Mucosa of rectum (tissue), 2 donors: ENCODE results near the gene SUMF1.

Experiments used
- H3K27ac ChIP-seq, 2 donors: one replicate each; pipeline ENCODE4 v1.7.0; 2013; ENCODE audit warnings: inconsistent platforms in 2 of 2, low read depth in 2 of 2, low read length in 2 of 2
- H3K27me3 ChIP-seq, 2 donors: one replicate each; pipeline ENCODE4 v1.7.0; 2013; ENCODE audit warnings: low read length in 2 of 2; ENCODE audit not compliant: control insufficient read depth in 2 of 2, insufficient read depth in 2 of 2
- H3K36me3 ChIP-seq, 2 donors: one replicate each; pipeline ENCODE4 v1.7.0; 2013; ENCODE audit warnings: low read length in 2 of 2; ENCODE audit not compliant: control insufficient read depth in 2 of 2, insufficient read depth in 2 of 2
- H3K4me1 ChIP-seq, 2 donors: one replicate each; pipeline ENCODE4 v1.7.0; 2013; ENCODE audit warnings: low read length in 2 of 2, mild to moderate bottlenecking in 1 of 2; ENCODE audit not compliant: control insufficient read depth in 2 of 2, insufficient read depth in 2 of 2
- H3K4me3 ChIP-seq, 2 donors: one replicate each; pipeline ENCODE4 v1.7.0; 2013; ENCODE audit warnings: low read length in 2 of 2
- H3K9ac ChIP-seq, 2 donors: one replicate each; pipeline ENCODE4 v1.7.0; 2013; ENCODE audit warnings: low read length in 2 of 2, low read depth in 1 of 2, mild to moderate bottlenecking in 1 of 2
- H3K9me3 ChIP-seq, 2 donors: one replicate each; pipeline ENCODE4 v1.7.0; 2013; ENCODE audit warnings: low read length in 2 of 2; ENCODE audit not compliant: control insufficient read depth in 2 of 2
- donor health status: healthy.
- donor health status: Normal muscosa, but diverticular disease.

The SUMF1 gene

GRCh38 chr3:4438296-4438695 lies 28.8 kb downstream of the SUMF1 start:
- Histone ChIP-seq H3K9me3 (no peaks in the 10 kb centered on the region), H3K4me3 (no peak overlapping the region), H3K27me3 (no peaks in the 10 kb centered on the region), H3K27ac (no peak overlapping the region), H3K4me1 (no peaks in the 10 kb centered on the region), H3K36me3 (peaks cover 3 to 8% of the 10 kb centered on the region in 2 donors), H3K9ac (no peak overlapping the region)

DNA sequence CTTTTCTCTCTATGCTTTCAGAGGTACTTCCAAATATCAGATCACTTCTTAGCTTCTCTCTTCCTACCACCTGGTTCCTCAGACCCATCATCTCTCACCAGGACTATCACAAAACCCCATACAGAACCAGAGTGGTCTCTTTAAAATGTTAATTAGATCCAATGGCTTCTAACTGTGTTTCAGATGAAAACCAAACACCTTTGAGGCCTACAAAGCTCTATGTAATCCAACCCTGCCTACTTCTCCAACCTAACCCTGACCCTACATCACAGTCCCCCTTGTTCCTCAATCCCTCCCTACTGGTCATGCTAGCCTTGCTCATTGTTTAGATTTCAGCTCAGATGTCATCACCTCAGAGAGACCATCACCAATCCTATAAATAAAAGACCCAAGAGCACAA lies 34.8 kb downstream of the SUMF1 start:
- H3K9me3 ChIP-seq, result no peaks in the 10 kb centered on the region
- H3K27me3 ChIP-seq, result no peaks in the 10 kb centered on the region
- H3K4me3 ChIP-seq, result no peak overlapping the region
- no peaks in the 10 kb centered on the region for H3K4me1 ChIP-seq
- H3K9ac ChIP-seq, result no peak overlapping the region
- no peak overlapping the region for H3K27ac ChIP-seq
- H3K36me3 ChIP-seq, result peaks cover 0 to 5% of the 10 kb centered on the region in 2 donors

DNA sequence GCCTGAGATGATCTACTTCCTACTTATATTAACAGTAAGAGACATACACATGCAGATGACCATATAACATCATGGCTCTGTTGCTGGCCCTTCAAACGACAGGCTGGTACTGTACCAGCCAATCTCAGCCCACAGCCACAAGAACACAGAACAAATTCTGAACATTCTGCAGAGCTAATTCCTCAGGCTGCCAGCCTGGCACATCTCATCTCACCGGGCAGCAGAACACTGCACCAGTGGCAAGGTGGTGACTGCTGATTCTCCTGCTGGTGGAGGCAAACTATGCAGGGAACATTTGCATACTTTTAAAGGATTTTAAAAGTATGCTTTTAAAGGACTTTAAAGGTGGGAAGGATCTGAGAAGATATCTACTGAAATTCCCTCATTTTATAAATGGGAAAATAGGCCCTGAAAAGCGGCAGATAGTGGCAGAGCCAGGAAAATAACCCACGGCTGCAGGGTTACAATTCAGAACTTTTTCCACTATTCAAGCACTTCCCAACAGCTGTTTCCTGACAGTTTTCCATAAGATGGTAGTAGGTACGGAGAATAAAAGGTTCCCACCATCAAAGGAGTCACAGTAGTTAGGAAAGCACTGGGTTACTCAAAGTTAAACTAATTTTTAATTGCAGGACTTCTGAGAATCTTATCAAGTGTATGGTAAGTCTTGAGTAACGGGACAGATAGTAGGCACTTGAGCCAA lies 37.3 kb downstream of the SUMF1 start:
- Histone ChIP-seq H3K27ac (no peak overlapping the region), H3K9me3 (no peaks in the 10 kb centered on the region), H3K36me3 (peaks cover 0 to 5% of the 10 kb centered on the region in 2 donors), H3K27me3 (no peaks in the 10 kb centered on the region), H3K9ac (no peak overlapping the region), H3K4me3 (no peak overlapping the region), H3K4me1 (peaks cover 0 to 2% of the 10 kb centered on the region in 2 donors)

- Histone ChIP-seq H3K9ac (no peak overlapping the region), H3K27me3 (no peaks in the 10 kb centered on the region), H3K9me3 (no peaks in the 10 kb centered on the region), H3K27ac (no peak overlapping the region), H3K4me1 (peaks cover 0 to 2% of the 10 kb centered on the region in 2 donors), H3K36me3 (no peaks in the 10 kb centered on the region), H3K4me3 (no peak overlapping the region)
These were observed 40.2 kb downstream of the SUMF1 start for GRCh38 chr3:4426782-4427344.

- H3K9ac ChIP-seq, result no peak overlapping the region
- no peaks in the 10 kb centered on the region for H3K36me3 ChIP-seq
- H3K27me3 ChIP-seq, result no peaks in the 10 kb centered on the region
- H3K9me3 ChIP-seq, result no peaks in the 10 kb centered on the region
- H3K27ac ChIP-seq, result no peak overlapping the region
- no peak overlapping the region for H3K4me3 ChIP-seq
- peaks cover 0 to 2% of the 10 kb centered on the region in 2 donors for H3K4me1 ChIP-seq
These were observed 40.7 kb downstream of the SUMF1 start for GRCh38 chr3:4426261-4426781.

- Histone ChIP-seq H3K9me3 (no peaks in the 10 kb centered on the region), H3K4me3 (no peak overlapping the region), H3K27ac (no peak overlapping the region), H3K9ac (no peak overlapping the region), H3K4me1 (peaks cover 0 to 2% of the 10 kb centered on the region in 2 donors), H3K27me3 (no peaks in the 10 kb centered on the region), H3K36me3 (no peaks in the 10 kb centered on the region)
These were observed 41.4 kb downstream of the SUMF1 start for GRCh38 chr3:4425707-4426106.

DNA sequence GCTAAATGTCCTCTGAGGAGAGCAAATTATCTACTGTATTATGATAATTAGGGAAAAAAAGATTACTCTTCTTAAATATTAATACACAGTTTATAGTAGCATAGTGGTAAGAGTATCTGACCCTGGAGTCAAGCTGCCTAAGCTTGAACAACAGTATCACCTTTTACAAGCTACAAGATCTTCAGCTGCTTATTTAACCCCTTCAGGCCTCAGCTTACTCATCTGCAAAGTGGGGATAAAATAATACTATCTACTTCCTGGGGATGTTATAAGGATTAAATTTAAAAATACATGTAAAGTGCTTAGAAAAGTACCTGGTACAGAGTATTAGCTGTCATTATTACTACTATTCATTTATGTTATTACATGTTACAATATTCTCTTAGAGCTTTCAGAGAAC lies 42.0 kb downstream of the SUMF1 start:
- Histone ChIP-seq H3K36me3 (no peaks in the 10 kb centered on the region), H3K4me3 (no peak overlapping the region), H3K9ac (no peak overlapping the region), H3K27ac (no peak overlapping the region), H3K4me1 (peaks cover 0 to 2% of the 10 kb centered on the region in 2 donors), H3K27me3 (no peaks in the 10 kb centered on the region), H3K9me3 (no peaks in the 10 kb centered on the region)

DNA sequence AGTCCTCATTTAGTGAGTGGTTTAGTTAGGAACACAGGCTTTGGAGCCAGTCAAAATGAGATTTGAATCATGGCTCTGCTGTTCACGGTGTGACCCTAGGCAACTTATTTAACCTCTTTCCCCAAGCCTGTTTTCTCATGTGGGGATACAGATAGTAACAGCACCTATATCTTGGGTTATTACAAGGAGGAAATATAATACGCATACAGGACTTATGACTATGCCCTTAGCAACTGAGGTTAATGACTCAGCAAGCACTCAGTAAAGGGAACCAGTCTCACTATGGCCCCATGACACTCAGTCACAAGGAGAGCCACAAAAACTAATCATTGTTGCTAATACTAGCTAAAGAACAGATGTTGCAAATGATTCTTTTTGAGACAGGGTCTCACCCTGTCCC lies 45.9 kb downstream of the SUMF1 start:
- Histone ChIP-seq H3K4me1 (no peaks in the 10 kb centered on the region), H3K9me3 (no peaks in the 10 kb centered on the region), H3K4me3 (no peak overlapping the region), H3K9ac (no peak overlapping the region), H3K36me3 (peaks cover 8 to 12% of the 10 kb centered on the region in 2 donors), H3K27ac (no peak overlapping the region), H3K27me3 (no peaks in the 10 kb centered on the region)

DNA sequence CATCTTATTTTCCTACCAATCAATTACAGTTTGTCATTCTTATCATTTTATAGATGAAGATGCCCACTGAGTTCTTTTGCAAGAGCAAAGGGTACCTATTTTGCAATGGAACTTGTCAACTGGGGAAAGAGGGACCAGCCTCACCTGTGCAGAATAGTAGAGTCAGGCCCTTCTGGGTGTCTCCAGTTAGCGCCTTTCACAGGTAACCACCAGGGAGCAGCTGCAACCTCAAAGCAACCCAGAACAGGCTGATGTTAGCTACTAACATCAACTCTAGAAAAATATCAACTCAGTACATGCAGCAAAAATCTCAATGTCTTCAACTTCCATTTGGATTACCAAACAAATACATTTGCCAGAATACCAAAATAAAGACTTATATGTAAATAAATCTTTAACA lies 47.1 kb downstream of the SUMF1 start:
- Histone ChIP-seq H3K4me3 (no peak overlapping the region), H3K27me3 (no peaks in the 10 kb centered on the region), H3K9ac (no peak overlapping the region), H3K36me3 (peaks cover 8 to 18% of the 10 kb centered on the region in 2 donors), H3K9me3 (no peaks in the 10 kb centered on the region), H3K4me1 (no peaks in the 10 kb centered on the region), H3K27ac (no peak overlapping the region)

DNA sequence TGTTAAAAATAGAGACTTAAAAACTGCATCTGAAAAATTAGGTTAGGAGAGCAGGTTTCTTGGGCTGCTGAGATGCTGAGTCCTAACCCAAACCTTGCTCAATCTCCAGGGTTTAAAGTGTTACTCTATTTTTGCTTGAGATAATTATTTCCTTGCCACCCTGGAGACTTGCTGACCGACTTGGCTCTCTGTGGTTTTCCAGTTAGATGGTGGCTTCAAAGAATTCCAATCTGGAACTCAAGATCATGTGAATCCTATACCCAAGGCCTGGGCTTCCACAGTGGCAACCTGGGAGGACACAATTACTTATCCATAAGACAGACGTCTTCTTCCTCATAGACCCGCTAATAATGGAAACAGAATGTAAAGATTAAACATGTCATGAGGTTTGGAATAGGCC lies 47.7 kb downstream of the SUMF1 start:
- H3K27ac ChIP-seq, result no peak overlapping the region
- peaks cover 10 to 18% of the 10 kb centered on the region in 2 donors for H3K36me3 ChIP-seq
- H3K9me3 ChIP-seq, result no peaks in the 10 kb centered on the region
- H3K4me3 ChIP-seq, result no peak overlapping the region
- H3K9ac ChIP-seq, result no peak overlapping the region
- H3K4me1 ChIP-seq, result no peaks in the 10 kb centered on the region
- H3K27me3 ChIP-seq, result no peaks in the 10 kb centered on the region
